Measurements from ENCODE around the gene ROCK2.

Gene ROCK2

GRCh38 chr2:11222845-11223244 is 121.6 kb downstream of the ROCK2 start:
- no peak for TF ChIP-seq GATA1 (IDR thresholded peaks at IDR 0.05; ENCODE audit: low read depth, low read length)
- TF ChIP-seq POLR2A (IDR thresholded peaks at IDR 0.05; ENCODE audit: low read length) = no peak
- no peak for DNase-seq

- TF ChIP-seq POLR2A (IDR thresholded peaks at IDR 0.05; ENCODE audit: low read length) (no peak), GATA1 (IDR thresholded peaks at IDR 0.05; ENCODE audit: low read depth, low read length) (no peak)
- DNase-seq = no peak
These were observed 124.0 kb downstream of the ROCK2 start for GRCh38 chr2:11220445-11220844.

- TF ChIP-seq POLR2A (IDR thresholded peaks at IDR 0.05; ENCODE audit: low read length) (no peak), GATA1 (IDR thresholded peaks at IDR 0.05; ENCODE audit: low read depth, low read length) (no peak)
- DNase-seq = no peak
These were observed 129.0 kb downstream of the ROCK2 start for GRCh38 chr2:11215407-11215806.

- TF ChIP-seq GATA1 (IDR thresholded peaks at IDR 0.05; ENCODE audit: low read depth, low read length) (no peak), POLR2A (IDR thresholded peaks at IDR 0.05; ENCODE audit: low read length) (no peak)
- DNase-seq = no peak
These were observed 129.7 kb downstream of the ROCK2 start for GRCh38 chr2:11214770-11215169.

- no peak for TF ChIP-seq GATA1 (IDR thresholded peaks at IDR 0.05; ENCODE audit: low read depth, low read length)
- no peak for TF ChIP-seq POLR2A (IDR thresholded peaks at IDR 0.05; ENCODE audit: low read length)
- no peak for DNase-seq
These were observed 130.5 kb downstream of the ROCK2 start for GRCh38 chr2:11213975-11214374.

- no peak for DNase-seq
- TF ChIP-seq POLR2A (IDR thresholded peaks at IDR 0.05; ENCODE audit: low read length) (no peak), GATA1 (IDR thresholded peaks at IDR 0.05; ENCODE audit: low read depth, low read length) (no peak)
These were observed 131.3 kb downstream of the ROCK2 start for GRCh38 chr2:11213090-11213638.

GRCh38 chr2:11212645-11213044 is 131.8 kb downstream of the ROCK2 start:
- TF ChIP-seq POLR2A (IDR thresholded peaks at IDR 0.05; ENCODE audit: low read length) (no peak), GATA1 (IDR thresholded peaks at IDR 0.05; ENCODE audit: low read depth, low read length) (no peak)
- no peak for DNase-seq

GRCh38 chr2:11208083-11208482 is 136.4 kb downstream of the ROCK2 start:
- TF ChIP-seq POLR2A (IDR thresholded peaks at IDR 0.05; ENCODE audit: low read length) (no peak), GATA1 (IDR thresholded peaks at IDR 0.05; ENCODE audit: low read depth, low read length) (no peak)
- no peak for DNase-seq

GRCh38 chr2:11203480-11203879 is 141.0 kb downstream of the ROCK2 start:
- TF ChIP-seq GATA1 (IDR thresholded peaks at IDR 0.05; ENCODE audit: low read depth, low read length) (no peak), POLR2A (IDR thresholded peaks at IDR 0.05; ENCODE audit: low read length) (no peak)
- no peak for DNase-seq

GRCh38 chr2:11201969-11202368 is 142.5 kb downstream of the ROCK2 start:
- no peak for DNase-seq
- TF ChIP-seq POLR2A (IDR thresholded peaks at IDR 0.05; ENCODE audit: low read length) = no peak
- no peak for TF ChIP-seq GATA1 (IDR thresholded peaks at IDR 0.05; ENCODE audit: low read depth, low read length)

- no peak for DNase-seq
These were observed 143.8 kb downstream of the ROCK2 start for GRCh38 chr2:11200651-11201050.

GRCh38 chr2:11196246-11196645 is 148.2 kb downstream of the ROCK2 start:
- TF ChIP-seq GATA1 (IDR thresholded peaks at IDR 0.05; ENCODE audit: low read depth, low read length) (no peak), POLR2A (IDR thresholded peaks at IDR 0.05; ENCODE audit: low read length) (no peak)
- no peak for DNase-seq

More at GRCh38 chr2:11200651-11201050, 143.8 kb downstream of the ROCK2 start:
- TF ChIP-seq GATA1 (IDR thresholded peaks at IDR 0.05; ENCODE audit: low read depth, low read length) (no peak), POLR2A (IDR thresholded peaks at IDR 0.05; ENCODE audit: low read length) (no peak)

- no peak for DNase-seq
- TF ChIP-seq POLR2A (IDR thresholded peaks at IDR 0.05; ENCODE audit: low read length) (no peak), GATA1 (IDR thresholded peaks at IDR 0.05; ENCODE audit: low read depth, low read length) (no peak)
These were observed 156.7 kb downstream of the ROCK2 start for GRCh38 chr2:11187731-11188130.

- peak in 1 of 2 experiments; percentile 25 for DNase-seq
- TF ChIP-seq POLR2A (IDR thresholded peaks at IDR 0.05; ENCODE audit: low read length) (no peak), GATA1 (IDR thresholded peaks at IDR 0.05; ENCODE audit: low read depth, low read length) (no peak)
These were observed 157.3 kb downstream of the ROCK2 start for GRCh38 chr2:11187083-11187619.

GRCh38 chr2:11186145-11186544 is 158.3 kb downstream of the ROCK2 start:
- no peak for DNase-seq
- TF ChIP-seq POLR2A (IDR thresholded peaks at IDR 0.05; ENCODE audit: low read length) (no peak), GATA1 (IDR thresholded peaks at IDR 0.05; ENCODE audit: low read depth, low read length) (no peak)
